Pancreas (tissue), 10 donors: ENCODE results near the gene PHF11. TPM values are rescaled to one million over a fixed set of nuclear protein-coding genes. Genes with fewer than 3 reads are reported as not detected.
A peak's percentile ranks its signal among the peaks of the same experiment; 100 is the strongest.

ENCODE experiments used
- ATAC-seq, 4 donors: fragments of 200-7000 bp; cut with Tn5 transposase; one replicate each; pipeline versions ENCODE4 v1.8.0 to v1.9.1; 2020; ENCODE audit warnings: mild to moderate bottlenecking in 4 of 4, moderate library complexity in 4 of 4
- DNase-seq, 6 donors: peaks; one replicate each; pipeline ENCODE4 v3.0.0-alpha.2; 2020
- FAIRE-seq: peaks from 2 replicates; lab custom pipeline; 2012; peaks lifted over from hg19 to GRCh38; lab: Jason Lieb, UNC
- H3K27ac ChIP-seq, 4 donors: fragments of 200-600 bp; sonication (generic); 1 replicate in 3 of 4; 2 replicates in 1 of 4; pipeline versions ENCODE4 v1.5.0 to v1.8.0; 2020
- H3K27me3 ChIP-seq, 4 donors: fragments of 200-600 bp; one replicate each; pipeline ENCODE4 v1.8.0; 2021
- H3K36me3 ChIP-seq, 3 donors: fragments of 200-600 bp; sonication (generic) in 1 of 3; one replicate each; pipeline versions ENCODE4 v1.5.0 to v1.8.0; 2020 to 2021
- H3K4me1 ChIP-seq, 3 donors: fragments of 200-600 bp; one replicate each; pipeline ENCODE4 v1.8.0; 2021
- H3K4me3 ChIP-seq, 4 donors: fragments of 200-600 bp; sonication (generic) in 2 of 4; one replicate each; pipeline versions ENCODE4 v1.5.0 to v1.8.0; 2020 to 2021
- H3K9me3 ChIP-seq, 4 donors: fragments of 200-600 bp; one replicate each; pipeline ENCODE4 v1.8.0; 2021
- CTCF ChIP-seq, 4 donors: fragments of 200-600 bp; sonication (generic) in 3 of 4; IDR thresholded peaks; one replicate each; pipeline versions ENCODE4 v1.5.0 to v1.8.0; 2021; ENCODE audit warnings: antibody characterized with exemption in 4 of 4
- WGBS, 2 donors: extraction: QIAGEN DNeasy Blood & Tissue Kit; methylation state at CpG; one replicate each; pipeline ENCODE4 v1.1.7; 2013; 5-methylcytosine and 5-hydroxymethylcytosine counted together
- intact Hi-C, 3 donors: fragments of 100-400 bp; cut with DNase I; formaldehyde crosslinking; loops; one replicate each; pipeline versions ENCODE4 v1.11.1 to v1.14.2; 2022
- polyA plus RNA-seq, 2 donors: library from polyadenylated mRNA; stranded (reverse); fragments of 200-250 nt; gene quantifications; one replicate each; pipeline ENCODE4 v1.2.3, GENCODE V29; 2013
- total RNA-seq, 6 donors: library from RNA; stranded (reverse); fragmentation: NEBNext Ultra II Directional in 4 of 6; extraction: Animal tissue kit (Norgen Biotek cat#: 25700) in 4 of 6; gene quantifications; one replicate each; pipeline versions ENCODE4 v1.2.1 to v1.2.4, GENCODE V29; 2021 to 2023
- donor health status: healthy with polysubstance abuse.
- donor health status: DM: no; HTN: no; CAD: no; lungs with moderate emphysema.
- donor health status: DM: no; HTN: no; CAD: no.
- donor health status: control.
- donor health status: control.
- donor health status: Bipolar disorder and iron deficiency.
- donor health status: DM: yes; HTN: yes; CAD: no.
- donor health status: DM: no; HTN: no; CAD: no.
- donor health status: DM: no; HTN: no; CAD: no.
- donor health status: DM: yes; HTN: yes; CAD: no.

PHF11 gene
- total and polyA plus RNA-seq, 8 donors, result 14.5 to 58.5 (median 20.4) TPM

- 94% methylated on average over 9 of the region's 9 CpGs for WGBS, 2 donors
Measured at GRCh38 chr13:49546561-49546960, 50.8 kb downstream of the PHF11 start.

GRCh38 chr13:49549289-49549688, 53.5 kb downstream of the PHF11 start:
- WGBS, 2 donors, result 64 to 68% methylated on average over 15 of the region's 15 CpGs
- ATAC-seq, result peak in 3 of 4 donors; percentile 63 to 68 (median 68)
- peak in 3 of 6 donors; percentile 23 to 71 (median 39) for DNase-seq
- Histone ChIP-seq H3K4me3 (no peak overlapping the region), H3K36me3 (peaks cover 0 to 16% (median 0%) of the 10 kb centered on the region in 3 donors), H3K9me3 (no peaks in the 10 kb centered on the region), H3K27me3 (no peaks in the 10 kb centered on the region), H3K4me1 (no peaks in the 10 kb centered on the region), H3K27ac (no peak overlapping the region)
- peak in 2 of 4 donors; percentile 8 to 13 for TF ChIP-seq CTCF (IDR thresholded peaks at IDR 0.05)
- intact Hi-C loops, result loop anchor here in 1 of 3 donors (10.0 kb wide), 1 partner anchor 54 kb away; the partner anchor contains the start of gene PHF11
- no peak for FAIRE-seq

More at GRCh38 chr13:49546561-49546960, 50.8 kb downstream of the PHF11 start:
- H3K27me3 ChIP-seq, result no peaks in the 10 kb centered on the region
- no peaks in the 10 kb centered on the region for H3K9me3 ChIP-seq
- ATAC-seq, result no peak
- H3K36me3 ChIP-seq, result peaks cover 0 to 16% (median 0%) of the 10 kb centered on the region in 3 donors
- no peaks in the 10 kb centered on the region for H3K4me1 ChIP-seq
- TF ChIP-seq CTCF (IDR thresholded peaks at IDR 0.05), result no peak
- no peak for FAIRE-seq
- DNase-seq, result no peak
- H3K27ac ChIP-seq, result no peak overlapping the region
- intact Hi-C loops, result loop anchor here in 1 of 3 donors (10.0 kb wide), 1 partner anchor 52 kb away; the partner anchor contains the start of gene PHF11
- no peak overlapping the region for H3K4me3 ChIP-seq

GRCh38 chr13:49550942-49551644, 55.3 kb downstream of the PHF11 start:
- 83 to 89% methylated on average over 10 of the region's 10 CpGs for WGBS, 2 donors

GRCh38 chr13:49553888-49554287, 58.1 kb downstream of the PHF11 start:
- FAIRE-seq (no peak), ATAC-seq (no peak), DNase-seq (no peak)
- no peaks in the 10 kb centered on the region for H3K4me1 ChIP-seq
- intact Hi-C loops, result no loop called here
- H3K27ac ChIP-seq, result no peak overlapping the region
- TF ChIP-seq CTCF (IDR thresholded peaks at IDR 0.05), result no peak
- no peak overlapping the region for H3K4me3 ChIP-seq
- H3K9me3 ChIP-seq, result no peaks in the 10 kb centered on the region
- 91 to 96% methylated on average over 2 of the region's 2 CpGs for WGBS, 2 donors
- no peaks in the 10 kb centered on the region for H3K27me3 ChIP-seq
- peaks cover 0 to 5% (median 0%) of the 10 kb centered on the region in 3 donors for H3K36me3 ChIP-seq

More at GRCh38 chr13:49550942-49551644, 55.3 kb downstream of the PHF11 start:
- TF ChIP-seq CTCF (IDR thresholded peaks at IDR 0.05), result no peak
- H3K27me3 ChIP-seq, result no peaks in the 10 kb centered on the region
- intact Hi-C loops, result no loop called here
- ATAC-seq (peak in 1 of 4 donors; percentile 54), DNase-seq (no peak), FAIRE-seq (no peak)
- H3K36me3 ChIP-seq, result peaks cover 0 to 9% (median 0%) of the 10 kb centered on the region in 3 donors
- H3K9me3 ChIP-seq, result no peaks in the 10 kb centered on the region
- no peak overlapping the region for H3K27ac ChIP-seq
- no peak overlapping the region for H3K4me3 ChIP-seq
- no peaks in the 10 kb centered on the region for H3K4me1 ChIP-seq

GRCh38 chr13:49554387-49554786, 58.6 kb downstream of the PHF11 start:
- ATAC-seq (no peak), FAIRE-seq (no peak), DNase-seq (no peak)
- H3K4me1 ChIP-seq, result no peaks in the 10 kb centered on the region
- 80 to 89% methylated on average over 11 of the region's 11 CpGs for WGBS, 2 donors
- no peak for TF ChIP-seq CTCF (IDR thresholded peaks at IDR 0.05)
- H3K4me3 ChIP-seq, result no peak overlapping the region
- no peaks in the 10 kb centered on the region for H3K9me3 ChIP-seq
- intact Hi-C loops, result no loop called here
- peaks cover 0 to 5% (median 0%) of the 10 kb centered on the region in 3 donors for H3K36me3 ChIP-seq
- H3K27ac ChIP-seq, result no peak overlapping the region
- H3K27me3 ChIP-seq, result no peaks in the 10 kb centered on the region
